ENCODE results near the gene PIAS1. TPM values are rescaled to one million over a fixed set of nuclear protein-coding genes. Genes with fewer than 3 reads are reported as not detected.
"Not testable (repeated sequence)": the region's sequence is repeated elsewhere in the genome, so short reads cannot be mapped to it uniquely, and the experiment has no call there.

Gene PIAS1
- total RNA-seq, 1 donor from 2014 or later, result 37.3 TPM

DNA sequence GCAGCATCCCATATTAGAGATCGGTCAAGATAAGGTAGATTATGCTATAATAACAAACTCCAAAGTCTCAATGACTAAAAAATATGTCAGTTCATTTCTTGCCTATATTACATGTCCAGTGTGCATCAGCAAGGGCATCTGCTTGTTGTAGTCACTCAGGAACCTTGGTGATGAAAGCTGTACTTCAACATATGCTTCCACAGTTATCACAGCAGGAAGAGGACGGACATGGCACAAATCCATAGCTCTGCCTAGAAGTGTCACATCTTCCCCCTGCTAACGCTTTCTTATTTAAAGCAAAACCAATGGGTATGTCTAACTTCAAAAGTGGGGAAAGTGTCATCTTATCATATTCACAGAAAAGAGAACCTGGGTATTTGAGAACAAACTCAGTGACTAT lies 20.0 kb upstream of the PIAS1 start:
- DNase-seq (ENCODE audit: low spot score), result no peak

- DNase-seq (ENCODE audit: low spot score), result no peak
Observed at GRCh38 chr15:68034719-68035293, 19.3 kb upstream of the PIAS1 start.

DNA sequence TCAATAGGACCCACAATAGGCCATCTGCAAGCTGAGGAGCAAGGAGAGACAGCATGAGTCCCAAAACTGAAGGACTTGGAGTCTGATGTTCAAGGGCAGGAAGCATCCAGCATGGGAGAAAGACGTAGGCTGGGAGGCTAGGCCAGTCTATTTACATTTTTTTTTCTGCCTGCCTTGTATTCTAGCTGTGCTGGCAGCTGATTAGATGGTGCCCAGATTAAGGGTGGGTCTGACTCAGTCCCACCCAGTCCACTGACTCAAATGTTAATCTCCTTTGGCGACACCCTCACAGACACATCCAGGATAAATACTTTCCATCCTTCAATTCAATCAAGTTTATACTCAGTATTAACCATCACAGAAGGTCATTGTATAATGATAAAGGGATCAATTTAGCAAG lies 15.9 kb upstream of the PIAS1 start:
- DNase-seq (ENCODE audit: low spot score), result no peak

GRCh38 chr15:68040144-68040543 lies 14.0 kb upstream of the PIAS1 start:
- no peak for DNase-seq (ENCODE audit: low spot score)

- no peak for DNase-seq (ENCODE audit: low spot score)
Observed at GRCh38 chr15:68042156-68042854, 11.8 kb upstream of the PIAS1 start.

DNA sequence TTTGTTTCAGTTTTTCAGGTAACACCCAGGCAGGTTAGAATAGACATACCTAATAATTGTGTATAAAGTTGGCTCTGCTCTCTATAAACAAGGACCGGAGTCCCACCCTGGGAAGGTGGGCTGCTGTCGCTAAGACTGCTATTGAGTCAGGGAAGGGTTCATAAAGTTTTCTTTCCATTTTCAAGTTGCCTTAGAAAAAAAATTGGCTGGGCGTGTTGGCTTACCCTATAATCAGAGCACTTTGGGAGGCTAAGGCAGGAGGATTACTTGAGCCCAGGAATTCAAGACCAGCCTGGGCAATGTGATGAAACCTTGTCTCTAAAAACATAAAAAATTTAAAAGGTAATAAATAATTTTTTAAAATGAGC lies 11.3 kb upstream of the PIAS1 start:
- DNase-seq (ENCODE audit: low spot score), result no peak

GRCh38 chr15:68045289-68046265 lies 8.5 kb upstream of the PIAS1 start:
- DNase-seq (ENCODE audit: low spot score), result no peak

GRCh38 chr15:68047826-68048225 lies 6.3 kb upstream of the PIAS1 start:
- no peak for DNase-seq (ENCODE audit: low spot score)

GRCh38 chr15:68051109-68051508 lies 3.0 kb upstream of the PIAS1 start:
- no peak for DNase-seq (ENCODE audit: low spot score)

DNA sequence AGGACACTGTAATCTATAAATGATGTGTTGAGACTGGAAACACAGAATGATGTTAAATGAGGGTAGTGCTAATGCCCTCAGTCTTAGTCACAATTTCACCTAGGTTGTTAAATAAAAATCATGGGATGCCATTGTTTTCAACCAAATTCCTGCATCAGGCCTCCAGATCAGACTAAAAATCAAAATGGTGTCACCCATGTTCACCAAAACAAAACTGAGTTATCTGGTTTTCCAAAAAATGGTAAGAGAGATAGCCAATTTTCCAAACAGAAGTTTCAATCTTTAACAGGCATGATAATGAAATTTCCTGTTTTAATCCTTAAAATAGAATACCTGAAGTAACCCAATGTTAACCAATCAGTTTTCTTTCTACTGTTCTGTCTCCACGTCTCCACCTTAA lies 2.2 kb upstream of the PIAS1 start:
- no peak for DNase-seq (ENCODE audit: low spot score)

GRCh38 chr15:68052431-68052830 lies 1.7 kb upstream of the PIAS1 start:
- DNase-seq (ENCODE audit: low spot score), result no peak

GRCh38 chr15:68053001-68053400 lies 1.1 kb upstream of the PIAS1 start:
- no peak for DNase-seq (ENCODE audit: low spot score)

DNA sequence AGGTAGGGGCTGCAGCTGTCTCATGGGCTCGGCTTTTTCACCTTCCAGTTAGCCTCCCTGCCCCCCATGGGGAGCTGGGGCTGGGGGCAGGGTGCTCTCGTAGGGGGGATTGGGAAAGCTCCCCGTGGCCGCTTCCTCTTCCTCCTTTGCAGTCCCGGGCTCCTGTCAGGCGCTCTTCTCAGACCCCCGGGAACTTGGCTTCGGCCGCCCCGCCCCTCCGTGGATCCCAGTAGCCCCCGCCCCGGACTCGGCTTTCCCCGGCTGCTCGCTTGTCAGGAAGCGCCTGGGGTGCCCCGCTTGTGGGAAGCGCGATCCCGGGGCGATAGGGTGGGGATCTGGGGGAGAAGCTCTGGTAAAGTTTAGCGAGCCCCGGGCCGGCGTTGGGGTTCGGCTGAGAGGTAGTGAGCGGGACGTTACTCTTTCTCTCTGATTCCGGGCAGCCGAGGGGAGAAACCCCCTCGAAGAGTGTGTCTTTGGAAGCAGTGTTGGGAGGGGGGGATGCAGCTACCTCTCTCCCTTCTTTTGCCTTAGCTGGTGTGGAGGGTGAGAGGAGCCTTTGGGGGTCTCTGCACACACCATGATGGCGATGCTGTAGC lies 611 bp downstream of the PIAS1 start:
- no peak for DNase-seq (ENCODE audit: low spot score)

DNA sequence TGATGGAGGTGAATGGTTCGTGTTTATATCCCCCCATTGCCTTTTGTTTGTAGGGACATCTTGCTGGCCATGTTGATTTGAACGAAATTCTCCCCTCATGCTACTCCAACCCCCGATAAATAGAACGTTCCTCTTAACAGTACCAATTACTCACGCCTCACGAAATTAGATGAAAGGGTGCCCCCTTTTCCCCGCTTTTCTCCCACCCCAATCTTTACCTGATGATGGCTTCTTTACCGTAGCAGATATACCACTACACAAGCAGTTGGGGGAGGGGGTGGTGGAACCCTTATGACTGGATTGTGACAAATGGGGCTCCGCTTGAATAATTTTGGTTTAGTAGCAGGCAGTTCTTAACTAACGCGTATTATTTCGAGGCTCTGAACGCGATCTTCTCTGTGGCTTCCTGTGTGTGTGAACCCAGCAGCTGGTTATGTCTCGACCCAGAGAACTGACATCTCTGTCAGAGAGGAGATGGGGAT lies 1.1 kb downstream of the PIAS1 start:
- no peak for DNase-seq (ENCODE audit: low spot score)

GRCh38 chr15:68056097-68056865 lies 2.2 kb downstream of the PIAS1 start:
- no peak for DNase-seq (ENCODE audit: low spot score)

GRCh38 chr15:68057034-68057433 lies 2.9 kb downstream of the PIAS1 start:
- no peak for DNase-seq (ENCODE audit: low spot score)

GRCh38 chr15:68057758-68058157 lies 3.6 kb downstream of the PIAS1 start:
- no peak for DNase-seq (ENCODE audit: low spot score)

DNA sequence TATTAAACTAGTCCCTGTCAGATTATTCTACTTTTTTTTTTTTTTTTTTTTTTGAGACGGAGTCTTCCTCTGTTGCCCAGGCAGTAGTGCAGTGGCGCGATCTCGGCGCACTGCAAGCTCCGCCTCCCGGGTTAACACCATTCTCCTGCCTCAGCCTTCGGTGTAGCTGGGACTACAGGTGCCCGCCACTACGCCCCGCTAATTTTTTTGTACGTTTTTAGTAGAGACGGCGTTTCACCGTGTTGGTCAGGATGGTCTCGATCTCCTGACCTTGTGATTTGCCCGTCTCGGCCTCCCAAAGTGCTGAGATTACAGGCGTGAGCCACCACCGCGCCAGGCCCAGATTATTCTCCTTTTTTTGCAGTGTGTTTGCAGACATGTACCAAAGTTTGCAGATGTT lies 4.9 kb downstream of the PIAS1 start:
- not testable (repeated sequence) for DNase-seq (ENCODE audit: low spot score)

DNA sequence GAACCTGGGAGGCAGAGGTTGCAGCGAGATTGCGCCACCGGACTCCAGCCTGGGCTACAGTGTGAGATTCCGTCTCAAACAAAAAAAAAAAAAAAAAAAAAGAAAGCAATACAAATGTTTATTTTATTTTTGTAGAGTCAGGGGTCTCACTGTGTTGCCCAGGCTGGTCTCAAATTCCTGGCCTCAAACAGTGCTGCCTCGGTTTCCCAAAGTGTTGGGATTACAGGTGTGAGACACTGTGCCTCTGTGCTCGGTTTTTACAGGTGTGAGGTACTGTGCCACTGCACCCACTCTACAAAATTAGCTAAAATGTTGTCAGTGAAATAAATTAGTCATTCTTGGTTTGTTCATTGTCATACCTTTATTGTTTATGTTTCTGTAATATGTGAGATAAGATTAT lies 5.5 kb downstream of the PIAS1 start:
- DNase-seq (ENCODE audit: low spot score), result no peak

- no peak for DNase-seq (ENCODE audit: low spot score)
Observed at GRCh38 chr15:68061171-68061570, 7.1 kb downstream of the PIAS1 start.

GRCh38 chr15:68061602-68062001 lies 7.5 kb downstream of the PIAS1 start:
- no peak for DNase-seq (ENCODE audit: low spot score)

Data from mesenteric fat pad (tissue), 1 donor.